NCI-H1417 treated with DMSO at 0.1 percent for 48 hours (cell line): ENCODE data around the gene MYLK4.

ENCODE experiments used
- DNase-seq: peaks from one replicate; lab custom pipeline; 2025; lab: John Stamatoyannopoulos, UW

Gene MYLK4

GRCh38 chr6:2750832-2751231 lies at the start of gene MYLK4:
MYLK4 (minus strand) TSS chr6:2750922; CDS start chr6:2749294, 1,628 bp downstream.
- DNase-seq, result no peak

- DNase-seq, result no peak
These were observed 49.3 kb upstream of the MYLK4 start for GRCh38 chr6:2799936-2800527.

- no peak for DNase-seq
These were observed 47.9 kb upstream of the MYLK4 start for GRCh38 chr6:2798586-2799134.

GRCh38 chr6:2797564-2798031 lies 46.9 kb upstream of the MYLK4 start:
- no peak for DNase-seq

- DNase-seq, result no peak
These were observed 46.1 kb upstream of the MYLK4 start for GRCh38 chr6:2796861-2797260.

GRCh38 chr6:2795956-2796355 lies 45.2 kb upstream of the MYLK4 start:
- DNase-seq, result no peak

GRCh38 chr6:2795162-2795561 lies 44.4 kb upstream of the MYLK4 start:
- no peak for DNase-seq

- no peak for DNase-seq
These were observed 43.5 kb upstream of the MYLK4 start for GRCh38 chr6:2794171-2794730.

GRCh38 chr6:2793534-2794151 lies 42.9 kb upstream of the MYLK4 start:
- DNase-seq, result no peak

GRCh38 chr6:2792330-2793110 lies 41.8 kb upstream of the MYLK4 start:
- DNase-seq, result no peak

- no peak for DNase-seq
These were observed 40.8 kb upstream of the MYLK4 start for GRCh38 chr6:2791450-2791974.

GRCh38 chr6:2790588-2791449 lies 40.1 kb upstream of the MYLK4 start:
- no peak for DNase-seq

GRCh38 chr6:2786269-2786668 lies 35.5 kb upstream of the MYLK4 start:
- DNase-seq, result no peak

GRCh38 chr6:2784930-2785329 lies 34.2 kb upstream of the MYLK4 start:
- DNase-seq, result no peak

GRCh38 chr6:2784061-2784460 lies 33.3 kb upstream of the MYLK4 start:
- no peak for DNase-seq

- DNase-seq, result no peak
These were observed 32.7 kb upstream of the MYLK4 start for GRCh38 chr6:2783188-2783963.

- DNase-seq, result no peak
These were observed 32.1 kb upstream of the MYLK4 start for GRCh38 chr6:2782825-2783187.

- DNase-seq, result no peak
These were observed 31.6 kb upstream of the MYLK4 start for GRCh38 chr6:2782356-2782708.

- no peak for DNase-seq
These were observed 31.1 kb upstream of the MYLK4 start for GRCh38 chr6:2781685-2782355.

GRCh38 chr6:2780102-2780737 lies 29.5 kb upstream of the MYLK4 start:
- DNase-seq, result no peak
